Immature natural killer cell (primary cell): ENCODE measurements around the gene PASK. TPM values are rescaled to one million over a fixed set of nuclear protein-coding genes. Genes with fewer than 3 reads are reported as not detected.

ENCODE experiments used
- DNase-seq, 3 donors: peaks; one replicate each; pipeline ENCODE4 v3.0.0; 2022; ENCODE audit warnings: mixed read lengths in 1 of 3
- H3K27ac Mint-ChIP-seq, 6 donors: one replicate each; pipeline ENCODE4 v1.8.0; 2020; ENCODE audit warnings: mixed read lengths in 6 of 6, mild to moderate bottlenecking in 5 of 6, inconsistent platforms in 4 of 6, moderate library complexity in 3 of 6
- H3K27me3 Mint-ChIP-seq, 3 donors: one replicate each; pipeline ENCODE4 v1.8.0; 2020 to 2021; ENCODE audit warnings: low read depth in 3 of 3, mild to moderate bottlenecking in 3 of 3, mixed read lengths in 3 of 3, moderate library complexity in 3 of 3, inconsistent platforms in 1 of 3
- H3K36me3 Mint-ChIP-seq, 3 donors: one replicate each; pipeline ENCODE4 v1.8.0; 2020; ENCODE audit warnings: mixed read lengths in 3 of 3, inconsistent platforms in 2 of 3, mild to moderate bottlenecking in 2 of 3
- H3K4me1 Mint-ChIP-seq, 2 donors: one replicate each; pipeline ENCODE4 v1.8.0; 2020; ENCODE audit warnings: inconsistent platforms in 2 of 2, mild to moderate bottlenecking in 2 of 2, mixed read lengths in 2 of 2, moderate library complexity in 1 of 2
- H3K4me3 Mint-ChIP-seq, 5 donors: one replicate each; pipeline ENCODE4 v1.8.0; 2020; ENCODE audit warnings: mild to moderate bottlenecking in 5 of 5, mixed read lengths in 5 of 5, inconsistent platforms in 3 of 5, moderate library complexity in 3 of 5
- H3K9me3 Mint-ChIP-seq, 6 donors: one replicate each; pipeline ENCODE4 v1.8.0; 2020; ENCODE audit warnings: mild to moderate bottlenecking in 6 of 6, mixed read lengths in 6 of 6, inconsistent platforms in 4 of 6, moderate library complexity in 3 of 6
- polyA plus RNA-seq, 3 donors: library from polyadenylated mRNA; unstranded; fragments of 300-500 nt; fragmentation: Illumina TruSeq; gene quantifications; one replicate each; pipeline ENCODE4 v1.2.3, GENCODE V29; 2021

PASK gene
- polyA plus RNA-seq, 3 donors from 2014 or later = 2.1 to 5.5 (median 4.9) TPM

DNA sequence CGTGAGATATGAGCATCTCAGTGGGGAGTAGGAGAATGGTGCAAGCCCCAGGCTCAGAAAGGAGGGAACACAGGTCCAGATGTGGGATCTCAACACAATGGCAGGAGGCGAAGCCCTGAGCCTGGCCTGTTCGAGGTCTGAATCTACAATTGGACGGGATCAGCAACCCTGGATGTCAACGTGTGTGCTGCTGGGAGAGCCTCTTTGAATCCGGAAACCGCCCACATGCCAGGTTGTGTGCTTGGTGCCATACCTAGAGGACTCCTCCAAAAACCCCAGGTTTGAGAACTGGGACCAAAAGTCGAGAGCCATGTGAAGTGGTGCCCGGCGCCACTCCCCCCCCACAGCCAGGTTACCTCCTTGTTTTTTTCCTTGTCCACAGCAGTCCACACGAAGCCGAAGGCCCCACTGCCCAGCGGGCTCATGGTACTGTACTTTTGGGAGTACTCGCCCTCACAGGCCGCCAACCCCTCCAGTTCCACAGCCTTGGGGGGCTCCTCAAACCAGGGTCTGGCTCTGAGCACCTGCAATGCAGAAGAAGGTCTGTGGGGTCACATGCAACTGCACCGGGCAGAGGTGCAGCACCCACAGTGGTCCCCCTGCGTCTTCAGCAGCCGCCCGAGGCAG, 26.8 kb downstream of the PASK start:
- H3K4me1 Mint-ChIP-seq = no peaks in the 10 kb centered on the region
- no peaks in the 10 kb centered on the region for H3K9me3 Mint-ChIP-seq
- no peak for DNase-seq
- H3K36me3 Mint-ChIP-seq = peaks cover 5 to 21% (median 14%) of the 10 kb centered on the region in 3 donors
- no peaks in the 10 kb centered on the region for H3K27me3 Mint-ChIP-seq
- no peak overlapping the region for H3K4me3 Mint-ChIP-seq
- no peak overlapping the region for H3K27ac Mint-ChIP-seq

DNA sequence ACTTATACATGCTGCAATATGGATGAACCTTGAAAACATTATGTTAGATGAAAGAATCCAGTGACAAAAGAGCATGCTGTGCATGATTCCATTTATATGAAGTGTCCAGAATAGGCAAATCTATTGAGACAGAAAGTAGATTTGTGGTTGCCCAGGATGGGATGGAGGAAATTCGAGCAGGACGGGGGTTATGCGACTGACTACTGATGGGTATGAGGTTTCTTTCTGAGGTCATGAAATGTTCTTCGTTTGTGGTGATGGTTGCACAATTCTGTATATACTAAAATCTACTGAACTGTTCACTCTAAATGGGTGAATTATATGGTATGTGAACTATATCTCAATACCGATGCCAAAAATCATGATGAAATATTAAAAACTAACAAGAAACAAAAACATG, 28.3 kb downstream of the PASK start:
- H3K27ac Mint-ChIP-seq = no peak overlapping the region
- no peak overlapping the region for H3K4me3 Mint-ChIP-seq
- H3K4me1 Mint-ChIP-seq = no peaks in the 10 kb centered on the region
- peaks cover 5 to 21% (median 14%) of the 10 kb centered on the region in 3 donors for H3K36me3 Mint-ChIP-seq
- DNase-seq = no peak
- peaks cover 0 to under 1% (median 0%) of the 10 kb centered on the region in 3 donors for H3K27me3 Mint-ChIP-seq
- no peaks in the 10 kb centered on the region for H3K9me3 Mint-ChIP-seq

DNA sequence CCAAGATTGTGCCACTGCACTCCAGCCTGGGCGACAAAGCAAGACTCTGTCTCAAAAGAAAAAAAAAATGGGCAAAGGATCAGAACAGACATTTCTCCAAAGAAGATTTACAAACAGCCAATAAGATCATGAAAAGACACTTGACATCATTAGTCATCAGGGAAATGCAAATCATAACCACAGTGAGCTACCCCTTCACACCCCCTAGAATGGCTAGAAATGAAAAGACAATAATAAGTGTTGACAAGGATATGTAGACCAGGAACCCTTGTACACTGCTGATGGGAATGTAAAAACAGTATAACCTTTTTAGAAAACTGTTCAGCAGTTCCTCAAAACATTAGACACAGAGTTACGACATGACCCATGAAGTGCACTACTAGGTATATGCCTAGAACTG, 28.8 kb downstream of the PASK start:
- DNase-seq = no peak
- Mint-ChIP-seq H3K4me1 (no peaks in the 10 kb centered on the region), H3K27ac (no peak overlapping the region), H3K27me3 (peaks cover 0 to 2% (median 0%) of the 10 kb centered on the region in 3 donors), H3K4me3 (no peak overlapping the region), H3K9me3 (no peaks in the 10 kb centered on the region), H3K36me3 (peaks cover 5 to 21% (median 14%) of the 10 kb centered on the region in 3 donors)

DNA sequence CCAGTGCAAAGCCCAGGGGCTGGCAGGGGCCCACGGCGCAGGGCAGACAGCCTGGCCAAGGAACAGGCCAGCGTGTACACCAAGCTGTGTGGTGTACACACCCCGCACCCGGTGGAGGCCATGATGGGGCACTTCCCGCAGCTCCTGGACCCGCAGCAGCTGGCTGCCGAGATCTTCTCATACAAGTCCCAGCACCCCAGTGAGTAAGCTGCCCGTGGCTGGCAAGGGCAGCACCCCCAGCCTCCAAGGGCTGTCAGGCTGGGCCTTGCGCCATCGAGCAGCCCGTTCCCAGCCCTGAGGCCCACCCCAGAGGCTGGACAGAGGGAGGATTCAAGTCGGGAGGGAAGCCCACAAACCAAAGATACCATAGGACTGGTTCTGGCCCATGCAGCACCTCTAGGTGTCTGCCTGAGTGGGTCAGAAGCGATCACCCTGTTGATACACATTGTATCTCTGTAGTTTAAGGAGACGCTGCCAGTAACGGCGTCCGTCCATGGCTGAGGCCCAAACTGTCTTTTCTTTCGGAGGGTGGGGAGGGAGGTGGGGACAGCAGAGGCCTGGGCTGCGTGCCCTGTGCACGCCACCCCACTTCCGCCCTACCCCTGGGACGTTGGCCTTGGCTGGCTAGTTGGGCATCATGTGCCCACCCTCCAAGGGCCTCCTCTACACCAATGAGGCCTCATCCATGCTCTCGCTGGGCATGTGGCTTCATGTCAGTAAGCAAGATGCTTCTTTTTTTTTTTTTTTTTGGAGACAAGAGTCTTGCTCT, 30.4 kb downstream of the PASK start:
- Mint-ChIP-seq H3K36me3 (peaks cover 13 to 26% (median 22%) of the 10 kb centered on the region in 3 donors), H3K4me1 (no peaks in the 10 kb centered on the region), H3K9me3 (no peaks in the 10 kb centered on the region), H3K27me3 (peaks cover 0 to 2% (median 0%) of the 10 kb centered on the region in 3 donors), H3K27ac (no peak overlapping the region), H3K4me3 (no peak overlapping the region)
- DNase-seq = no peak

DNA sequence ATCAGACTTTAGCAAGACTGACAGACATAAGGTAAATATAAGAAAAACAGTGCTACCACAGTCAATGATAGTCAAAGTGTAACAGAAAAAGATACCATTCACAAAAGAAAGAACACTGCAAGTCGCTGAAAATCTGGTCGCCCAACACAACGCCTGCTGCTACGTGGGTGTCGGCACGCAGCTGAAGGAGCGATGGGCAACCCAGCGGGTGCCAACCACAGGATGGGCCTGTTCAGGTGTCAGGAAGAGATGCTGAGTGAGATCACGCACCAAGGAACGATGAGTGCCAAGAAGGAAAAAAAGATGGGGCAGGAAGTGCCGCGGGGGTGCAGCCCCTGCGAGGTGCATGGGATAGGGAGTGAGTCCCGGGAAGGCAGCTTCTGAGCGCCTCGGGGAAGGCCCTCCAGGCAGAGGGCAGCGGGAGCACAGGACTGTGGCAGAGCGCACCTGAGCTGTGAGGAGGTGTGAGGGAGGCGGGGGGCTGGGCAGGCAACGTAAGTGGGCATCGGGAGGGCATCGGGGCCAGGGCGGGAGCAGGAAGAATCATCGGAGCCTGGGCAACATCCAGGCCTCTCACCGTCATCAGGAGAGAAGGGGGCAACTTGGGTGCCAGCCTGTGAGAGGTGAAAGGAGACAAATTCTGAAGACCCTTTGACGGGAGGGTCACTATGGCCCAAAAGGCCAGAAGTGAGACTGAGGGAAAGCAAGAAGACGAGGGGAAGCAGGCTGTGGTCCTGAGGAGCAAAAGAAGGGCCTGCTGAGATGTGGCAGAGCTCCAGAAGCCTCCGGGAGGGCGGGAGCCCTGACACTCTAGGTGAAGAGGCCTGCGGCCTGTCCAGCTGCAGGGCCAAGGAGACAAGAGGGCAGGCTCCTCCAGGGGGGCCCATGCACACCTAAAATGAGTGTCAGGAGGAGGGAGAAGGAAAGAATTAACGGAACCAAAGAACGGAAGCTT, 32.4 kb downstream of the PASK start:
- H3K36me3 Mint-ChIP-seq = peaks cover 13 to 21% (median 17%) of the 10 kb centered on the region in 3 donors
- peak overlapping the region in 1 of 5 donors; percentile 33 for H3K4me3 Mint-ChIP-seq
- DNase-seq = no peak
- peaks cover 0 to 2% (median 0%) of the 10 kb centered on the region in 3 donors for H3K27me3 Mint-ChIP-seq
- H3K9me3 Mint-ChIP-seq = no peaks in the 10 kb centered on the region
- no peaks in the 10 kb centered on the region for H3K4me1 Mint-ChIP-seq
- peak overlapping the region in 1 of 6 donors; percentile 45 for H3K27ac Mint-ChIP-seq

DNA sequence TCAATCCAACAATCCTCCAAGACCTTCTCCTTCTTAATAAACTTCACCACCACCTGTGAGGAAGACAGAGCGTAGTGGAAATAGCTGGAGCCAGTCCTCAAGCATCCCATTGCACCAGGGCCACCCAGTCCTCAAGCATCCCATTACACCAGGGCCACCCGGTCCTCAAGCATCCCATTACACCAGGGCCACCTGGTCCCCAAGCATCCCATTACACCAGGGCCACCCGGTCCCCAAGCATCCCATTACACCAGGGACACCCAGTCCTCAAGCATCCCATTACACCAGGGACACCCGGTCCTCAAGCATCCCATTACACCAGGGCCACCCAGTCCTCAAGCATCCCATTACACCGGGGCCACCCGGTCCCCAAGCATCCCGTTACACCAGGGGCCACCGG, 33.9 kb downstream of the PASK start:
- Mint-ChIP-seq H3K27ac (no peak overlapping the region), H3K27me3 (peaks cover 0 to 2% (median 0%) of the 10 kb centered on the region in 3 donors), H3K4me1 (no peaks in the 10 kb centered on the region), H3K4me3 (no peak overlapping the region), H3K36me3 (peaks cover 8 to 22% (median 8%) of the 10 kb centered on the region in 3 donors), H3K9me3 (no peaks in the 10 kb centered on the region)
- DNase-seq = no peak

DNA sequence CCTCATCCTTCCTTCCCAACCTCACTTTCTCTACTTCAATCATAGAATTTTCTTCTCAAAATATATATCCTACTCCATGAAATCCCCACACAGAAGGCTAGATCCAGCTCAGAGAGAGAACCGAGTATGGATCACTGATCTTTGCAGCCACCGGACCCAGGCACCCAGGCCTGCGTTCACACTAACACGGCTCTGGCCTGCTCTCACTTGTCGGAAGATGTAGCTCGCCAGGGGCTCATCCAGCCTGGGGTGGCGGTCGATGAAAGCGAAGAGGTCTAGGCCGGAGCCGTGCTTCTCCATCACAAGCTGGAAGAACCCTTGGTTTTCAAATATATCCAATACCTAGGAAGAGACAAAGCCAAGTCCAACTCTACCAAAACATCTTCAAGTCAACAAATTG, 34.4 kb downstream of the PASK start:
- H3K27me3 Mint-ChIP-seq = peaks cover 0 to 2% (median 0%) of the 10 kb centered on the region in 3 donors
- peaks cover 8 to 20% (median 8%) of the 10 kb centered on the region in 3 donors for H3K36me3 Mint-ChIP-seq
- DNase-seq = no peak
- no peaks in the 10 kb centered on the region for H3K9me3 Mint-ChIP-seq
- H3K4me1 Mint-ChIP-seq = no peaks in the 10 kb centered on the region
- H3K27ac Mint-ChIP-seq = no peak overlapping the region
- H3K4me3 Mint-ChIP-seq = no peak overlapping the region

DNA sequence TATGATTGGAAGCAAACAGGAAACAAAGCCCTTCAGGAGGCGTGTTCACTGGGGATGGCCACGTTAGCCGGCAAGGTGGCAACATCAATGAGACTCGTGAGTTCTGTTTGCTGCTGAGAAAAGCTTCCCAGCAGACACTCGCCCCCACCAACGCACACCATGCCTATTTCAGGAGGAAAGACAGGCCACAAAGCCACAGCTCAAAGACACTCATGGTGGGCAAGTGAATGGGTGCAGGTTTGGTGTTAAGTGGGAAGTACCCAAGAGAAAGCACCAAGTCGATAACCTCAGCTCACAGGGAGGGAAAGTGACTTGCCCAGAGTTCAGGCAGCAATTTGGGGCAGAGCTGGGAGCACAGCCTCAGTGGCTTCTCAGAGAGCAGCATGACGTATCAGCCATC, 36.7 kb downstream of the PASK start:
- Mint-ChIP-seq H3K27ac (no peak overlapping the region), H3K36me3 (peaks cover 8 to 12% (median 11%) of the 10 kb centered on the region in 3 donors), H3K4me3 (no peak overlapping the region), H3K27me3 (peaks cover 0 to 2% (median 0%) of the 10 kb centered on the region in 3 donors), H3K9me3 (no peaks in the 10 kb centered on the region), H3K4me1 (peaks cover 5 to 9% of the 10 kb centered on the region in 2 donors)
- DNase-seq = no peak

DNA sequence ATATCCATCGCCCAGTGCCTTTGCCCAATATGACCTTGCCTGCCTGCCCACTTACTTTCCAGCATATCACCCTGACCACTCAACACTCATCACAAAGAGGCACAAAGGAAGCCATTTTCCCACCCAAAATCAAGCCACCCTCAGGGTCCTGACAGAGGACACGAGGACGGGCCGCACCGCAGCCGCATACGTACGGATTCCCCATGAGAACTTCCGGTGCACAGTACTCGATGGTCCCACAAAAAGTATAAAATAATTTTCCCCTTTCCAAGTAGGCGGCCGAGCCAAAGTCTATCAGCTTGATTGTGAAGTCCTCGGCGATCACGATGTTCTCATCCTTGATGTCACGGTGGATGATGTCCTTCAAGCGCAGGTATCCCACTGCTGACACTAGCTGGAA, 37.2 kb downstream of the PASK start:
- Mint-ChIP-seq H3K4me1 (peaks cover 5 to 9% of the 10 kb centered on the region in 2 donors), H3K27ac (peak overlapping the region in 1 of 6 donors; percentile 55), H3K36me3 (peaks cover 8 to 11% (median 11%) of the 10 kb centered on the region in 3 donors), H3K4me3 (no peak overlapping the region), H3K27me3 (peaks cover 0 to 2% (median 0%) of the 10 kb centered on the region in 3 donors), H3K9me3 (no peaks in the 10 kb centered on the region)
- DNase-seq = no peak

DNA sequence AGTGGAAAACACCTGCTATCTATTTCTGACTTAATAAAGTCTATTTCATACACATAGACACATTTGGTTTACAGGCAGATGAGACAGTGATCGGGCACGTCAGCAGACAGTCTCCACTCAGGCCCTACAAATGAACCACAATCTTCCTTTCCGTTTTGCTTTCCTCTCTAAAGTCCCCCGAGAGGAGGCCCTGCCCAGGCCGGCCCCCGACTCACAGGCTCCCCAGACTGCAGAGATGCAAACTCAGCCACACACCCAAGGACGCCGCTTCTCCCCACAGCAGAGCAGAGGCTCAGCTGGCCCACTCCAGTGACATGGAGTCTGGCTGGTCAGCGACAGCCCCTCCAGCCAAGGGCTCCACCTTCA, 37.8 kb downstream of the PASK start:
- Mint-ChIP-seq H3K27ac (no peak overlapping the region), H3K9me3 (no peaks in the 10 kb centered on the region), H3K4me3 (no peak overlapping the region), H3K4me1 (peaks cover 5 to 9% of the 10 kb centered on the region in 2 donors), H3K36me3 (peaks cover 8 to 11% (median 11%) of the 10 kb centered on the region in 3 donors), H3K27me3 (peaks cover 0 to 2% (median 0%) of the 10 kb centered on the region in 3 donors)
- DNase-seq = no peak

DNA sequence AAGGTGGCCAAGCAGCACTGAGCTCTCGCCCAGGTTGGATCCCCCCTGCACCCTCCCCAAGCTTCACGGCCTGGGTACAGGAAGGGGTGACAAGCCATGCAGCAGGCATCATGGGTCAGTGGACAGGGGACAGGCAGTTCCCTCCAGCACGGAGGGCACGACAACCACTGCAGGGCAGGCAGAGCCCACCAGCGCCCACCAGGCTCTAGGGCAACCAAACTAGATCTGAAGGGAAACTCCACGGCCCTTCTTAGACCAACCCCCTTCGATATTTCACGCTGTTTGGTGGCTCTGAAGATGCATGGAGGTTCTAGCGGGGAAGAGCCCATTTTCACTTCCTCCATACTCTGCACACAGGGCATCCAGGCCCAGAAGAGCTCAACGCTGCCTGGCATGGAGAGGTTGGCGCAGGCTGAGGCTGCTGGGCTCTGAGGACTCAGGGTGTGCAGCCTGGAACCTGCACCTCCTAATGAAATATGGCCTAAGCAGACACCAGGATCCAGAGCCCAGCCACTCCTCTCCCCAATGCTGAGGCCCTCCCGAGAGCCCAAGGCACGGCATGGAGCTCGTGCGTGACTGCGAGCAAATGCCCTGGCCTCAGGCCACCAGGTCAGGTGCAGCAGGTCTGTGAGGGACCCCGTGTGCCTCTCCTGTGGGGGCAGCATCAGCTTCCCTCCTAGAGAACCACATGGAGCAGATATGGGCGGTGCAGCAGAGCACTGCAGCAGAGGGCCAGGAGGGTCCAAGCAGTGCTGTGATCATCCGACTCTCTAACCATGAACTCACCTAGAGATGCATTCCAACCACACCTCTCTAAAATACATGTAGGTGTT, 38.4 kb downstream of the PASK start:
- H3K36me3 Mint-ChIP-seq = peaks cover 8 to 11% (median 11%) of the 10 kb centered on the region in 3 donors
- no peak for DNase-seq
- no peak overlapping the region for H3K4me3 Mint-ChIP-seq
- H3K9me3 Mint-ChIP-seq = no peaks in the 10 kb centered on the region
- H3K27ac Mint-ChIP-seq = no peak overlapping the region
- H3K27me3 Mint-ChIP-seq = no peaks in the 10 kb centered on the region
- H3K4me1 Mint-ChIP-seq = peaks cover 5 to 9% of the 10 kb centered on the region in 2 donors

DNA sequence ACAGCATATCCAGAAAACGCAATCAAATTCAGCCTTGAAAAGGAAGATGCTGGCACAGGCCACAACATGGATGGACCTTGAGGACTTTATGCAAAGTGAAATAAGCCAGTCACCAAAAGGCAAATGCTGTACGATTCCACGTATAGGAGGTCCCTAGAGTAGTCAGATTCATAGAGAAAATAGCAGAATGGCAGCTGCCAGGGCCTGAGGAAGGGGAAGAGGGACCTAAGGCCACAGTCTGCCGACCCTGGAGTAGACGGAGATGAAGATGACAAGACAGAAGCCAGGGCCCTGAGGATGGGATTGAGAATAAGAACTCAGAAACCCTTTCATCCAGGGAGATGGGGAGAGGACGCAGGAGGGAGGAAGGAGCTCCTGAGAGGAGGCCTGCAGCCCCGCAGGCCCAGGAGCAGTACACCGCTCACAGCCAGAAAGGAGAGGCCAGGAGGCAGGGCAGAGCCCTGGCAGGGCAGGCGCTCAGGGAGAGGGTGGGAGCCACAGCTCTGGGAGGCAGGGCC, 39.1 kb downstream of the PASK start:
- H3K27me3 Mint-ChIP-seq = no peaks in the 10 kb centered on the region
- no peak for DNase-seq
- no peak overlapping the region for H3K4me3 Mint-ChIP-seq
- no peaks in the 10 kb centered on the region for H3K9me3 Mint-ChIP-seq
- peak overlapping the region in 2 of 6 donors; percentile 29 to 41 for H3K27ac Mint-ChIP-seq
- peaks cover 5 to 9% of the 10 kb centered on the region in 2 donors for H3K4me1 Mint-ChIP-seq
- H3K36me3 Mint-ChIP-seq = peaks cover 6 to 11% (median 11%) of the 10 kb centered on the region in 3 donors
